ENCODE measurements around the gene RAB5B. TPM values are rescaled to one million over a fixed set of nuclear protein-coding genes. Genes with fewer than 3 reads are reported as not detected.

RAB5B gene
- total RNA-seq, 1 experiment from 2014 or later: 44.5 TPM

GRCh38 chr12:55978393-55978792 is 4.5 kb downstream of the RAB5B start (continued):
- TF ChIP-seq EZH2phosphoT487 (IDR thresholded peaks at IDR 0.05; ENCODE audit: borderline replicate concordance): no peak
- no peak for TF ChIP-seq ELF1 (IDR thresholded peaks at IDR 0.05; ENCODE audit: borderline replicate concordance, low read depth)
- no peak for TF ChIP-seq SIN3A (IDR thresholded peaks at IDR 0.05; ENCODE audit: low read depth)
- no peak for TF ChIP-seq ZBTB33 (IDR thresholded peaks at IDR 0.05; ENCODE audit: extremely low read depth, insufficient replicate concordance, low read length)
- TF ChIP-seq SP1 (IDR thresholded peaks at IDR 0.05; ENCODE audit: low read depth): no peak
- no peak for TF ChIP-seq YY1 (IDR thresholded peaks at IDR 0.05; ENCODE audit: extremely low read depth, insufficient replicate concordance, low read depth, low read length)

- Histone ChIP-seq H3K36me3 (ENCODE audit: control insufficient read depth in 1 of 2, insufficient read depth in 2 of 2, low read length in 2 of 2) (no peaks in the 10 kb centered on the region; a peak in 1 of 4 replicates), H3K4me1 (ENCODE audit: control insufficient read depth in 1 of 2, insufficient read depth in 2 of 2, low read length in 2 of 2) (peaks cover 12 to 23% of the 10 kb centered on the region in 2 experiments), H3K27me3 (ENCODE audit: insufficient read depth, low read length) (no peaks in the 10 kb centered on the region), H3K79me2 (ENCODE audit: insufficient read depth, low read length) (peaks cover 19% of the 10 kb centered on the region; the same call in 1 of the 2 replicates), H3K9me3 (ENCODE audit: control insufficient read depth in 1 of 2, insufficient read depth in 1 of 2, low read depth in 1 of 2, low read length in 2 of 2) (no peaks in the 10 kb centered on the region), H3K27ac (ENCODE audit: low read depth, low read length) (no peak overlapping the region), H4K20me1 (ENCODE audit: insufficient read depth) (no peaks in the 10 kb centered on the region), H2AFZ (ENCODE audit: low read depth, low read length, poor library complexity, severe bottlenecking) (no peak overlapping the region), H3K4me3 (replicated peaks in 1 of 2; ENCODE audit: low read depth in 1 of 2, low read length in 2 of 2) (no peak overlapping the region), H3K4me2 (ENCODE audit: low read length) (no peak overlapping the region), H3K9ac (ENCODE audit: low read length) (no peak overlapping the region), H3K9me2 (ENCODE audit: insufficient read depth) (no peaks in the 10 kb centered on the region)
- no peak for DNase-seq (ENCODE audit: low read depth, low spot score)
- TF ChIP-seq YY1 (IDR thresholded peaks at IDR 0.05; ENCODE audit: extremely low read depth, insufficient replicate concordance, low read depth, low read length) (no peak), POLR2AphosphoS5 (IDR thresholded peaks at IDR 0.05; ENCODE audit: low read depth, low read length) (no peak), TCF7L2 (IDR thresholded peaks at IDR 0.05; ENCODE audit: borderline replicate concordance, extremely low read depth, insufficient read depth, insufficient read length) (no peak), EGR1 (IDR thresholded peaks at IDR 0.05; ENCODE audit: low read depth) (no peak), ELF1 (IDR thresholded peaks at IDR 0.05; ENCODE audit: borderline replicate concordance, low read depth) (no peak), JUND (IDR thresholded peaks at IDR 0.05) (no peak), ZBTB33 (IDR thresholded peaks at IDR 0.05; ENCODE audit: extremely low read depth, insufficient replicate concordance, low read length) (no peak), REST (IDR thresholded peaks at IDR 0.05; ENCODE audit: low read depth) (no peak), EZH2phosphoT487 (IDR thresholded peaks at IDR 0.05; ENCODE audit: borderline replicate concordance) (no peak)
- ChIA-PET POLR2A (no interaction called here), RAD21 (ENCODE audit: low non-redundant PET in 1 of 2, low total read pairs in 2 of 2, uncharacterized antibody in 2 of 2, unreplicated experiment in 2 of 2) (no interaction called here), CTCF (no interaction called here)
- no peak for ATAC-seq
- intact Hi-C loops (cut with micrococcal nuclease): no loop called here
- no TSS peak for BruUV-seq (replicated peaks)
Measured at GRCh38 chr12:55979069-55979468, 5.2 kb downstream of the RAB5B start.
